ENCODE results near the gene HOATZ. TPM values are rescaled to one million over a fixed set of nuclear protein-coding genes. Genes with fewer than 3 reads are reported as not detected.

Gene HOATZ
- total RNA-seq, 1 donor from 2014 or later, result 0.75 TPM

GRCh38 chr11:111549869-111550203, 35.3 kb downstream of the HOATZ start:
- no peaks in the 10 kb centered on the region for H3K36me3 Mint-ChIP-seq
- peaks cover 8% of the 10 kb centered on the region for H3K4me1 Mint-ChIP-seq (ENCODE audit: unreplicated experiment)
- TF ChIP-seq CTCF (conservative IDR thresholded peaks at IDR 0.05), result no peak
- no peaks in the 10 kb centered on the region for H3K9me3 Mint-ChIP-seq
- H3K27me3 Mint-ChIP-seq, result no peaks in the 10 kb centered on the region
- H3K27ac Mint-ChIP-seq, result no peak overlapping the region
- no peak overlapping the region for H3K4me3 Mint-ChIP-seq
- DNase-seq (ENCODE audit: extremely low spot score, unreplicated experiment), result no peak

DNA sequence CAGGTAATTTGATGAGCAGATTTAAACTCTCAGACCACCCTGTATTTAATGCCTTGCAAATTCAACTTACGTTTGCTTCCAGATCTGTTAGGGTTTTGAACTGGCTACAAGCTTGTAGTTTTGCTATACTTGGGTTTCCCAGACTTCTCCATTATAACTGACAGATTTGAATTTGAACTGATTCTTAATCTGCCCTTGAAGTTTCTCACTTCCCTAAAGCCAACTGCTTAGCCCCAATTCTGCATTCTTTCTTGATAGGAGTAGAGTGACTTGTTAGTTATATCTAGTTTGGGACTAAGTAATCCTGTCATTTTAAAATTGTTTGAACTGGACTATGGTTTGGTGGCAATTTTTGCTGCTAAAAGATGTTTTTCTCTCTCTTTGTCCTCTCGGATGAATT, 35.7 kb downstream of the HOATZ start:
- no peak overlapping the region for H3K4me3 Mint-ChIP-seq
- H3K27ac Mint-ChIP-seq, result no peak overlapping the region
- no peaks in the 10 kb centered on the region for H3K36me3 Mint-ChIP-seq
- H3K4me1 Mint-ChIP-seq (ENCODE audit: unreplicated experiment), result peaks cover 8% of the 10 kb centered on the region
- H3K27me3 Mint-ChIP-seq, result no peaks in the 10 kb centered on the region
- DNase-seq (ENCODE audit: extremely low spot score, unreplicated experiment), result no peak
- H3K9me3 Mint-ChIP-seq, result peaks cover 3% of the 10 kb centered on the region
- no peak for TF ChIP-seq CTCF (conservative IDR thresholded peaks at IDR 0.05)

GRCh38 chr11:111554532-111554931, 40.0 kb downstream of the HOATZ start:
- Mint-ChIP-seq H3K4me1 (ENCODE audit: unreplicated experiment) (peaks cover 7% of the 10 kb centered on the region), H3K27me3 (no peaks in the 10 kb centered on the region), H3K4me3 (no peak overlapping the region), H3K36me3 (peaks cover 4% of the 10 kb centered on the region), H3K27ac (no peak overlapping the region), H3K9me3 (peaks cover 5% of the 10 kb centered on the region)
- TF ChIP-seq CTCF (conservative IDR thresholded peaks at IDR 0.05), result no peak
- DNase-seq (ENCODE audit: extremely low spot score, unreplicated experiment), result no peak

DNA sequence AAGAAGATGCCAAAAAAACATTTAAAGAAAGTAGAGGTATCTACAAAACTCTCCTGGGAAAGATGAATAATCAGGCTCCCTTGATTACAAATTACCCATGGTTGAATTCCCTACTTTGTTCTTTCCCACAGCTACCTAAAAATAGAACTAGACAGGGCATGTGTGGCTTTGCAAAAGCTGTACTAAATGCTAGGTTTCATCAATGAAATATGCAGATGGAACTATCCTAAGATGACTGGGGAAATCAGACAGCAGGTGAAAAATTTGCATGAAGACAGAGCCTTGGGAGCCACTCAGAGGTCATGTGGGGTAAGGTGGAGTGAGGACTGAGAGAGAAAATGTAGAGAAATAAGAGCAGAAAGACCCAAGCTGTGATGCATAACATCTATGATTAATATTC, 40.7 kb downstream of the HOATZ start:
- no peak overlapping the region for H3K4me3 Mint-ChIP-seq
- no peak for DNase-seq (ENCODE audit: extremely low spot score, unreplicated experiment)
- peaks cover 4% of the 10 kb centered on the region for H3K36me3 Mint-ChIP-seq
- TF ChIP-seq CTCF (conservative IDR thresholded peaks at IDR 0.05), result no peak
- H3K27ac Mint-ChIP-seq, result peak overlapping the region; percentile 48
- peaks cover 4% of the 10 kb centered on the region for H3K4me1 Mint-ChIP-seq (ENCODE audit: unreplicated experiment)
- no peaks in the 10 kb centered on the region for H3K27me3 Mint-ChIP-seq
- H3K9me3 Mint-ChIP-seq, result peaks cover 5% of the 10 kb centered on the region

GRCh38 chr11:111557425-111558111, 43.0 kb downstream of the HOATZ start:
- no peak for TF ChIP-seq CTCF (conservative IDR thresholded peaks at IDR 0.05)
- Mint-ChIP-seq H3K27me3 (no peaks in the 10 kb centered on the region), H3K9me3 (peaks cover 5% of the 10 kb centered on the region), H3K36me3 (peaks cover 4% of the 10 kb centered on the region), H3K4me3 (peak overlapping the region; percentile 19), H3K4me1 (ENCODE audit: unreplicated experiment) (peaks cover 7% of the 10 kb centered on the region), H3K27ac (peak overlapping the region; percentile 92)
- DNase-seq (ENCODE audit: extremely low spot score, unreplicated experiment), result no peak

Measured in type B pancreatic cell (in vitro differentiated cells).